GM19193 (cell line): ENCODE results near the gene COBLL1.

Experiments used
- POLR2A ChIP-seq: IDR thresholded peaks from 4 replicates; pipeline ENCODE4 v1.6.1; 2011; ENCODE audit not compliant: insufficient read depth, insufficient read length; ENCODE audit errors: extremely low read depth

COBLL1 gene

DNA sequence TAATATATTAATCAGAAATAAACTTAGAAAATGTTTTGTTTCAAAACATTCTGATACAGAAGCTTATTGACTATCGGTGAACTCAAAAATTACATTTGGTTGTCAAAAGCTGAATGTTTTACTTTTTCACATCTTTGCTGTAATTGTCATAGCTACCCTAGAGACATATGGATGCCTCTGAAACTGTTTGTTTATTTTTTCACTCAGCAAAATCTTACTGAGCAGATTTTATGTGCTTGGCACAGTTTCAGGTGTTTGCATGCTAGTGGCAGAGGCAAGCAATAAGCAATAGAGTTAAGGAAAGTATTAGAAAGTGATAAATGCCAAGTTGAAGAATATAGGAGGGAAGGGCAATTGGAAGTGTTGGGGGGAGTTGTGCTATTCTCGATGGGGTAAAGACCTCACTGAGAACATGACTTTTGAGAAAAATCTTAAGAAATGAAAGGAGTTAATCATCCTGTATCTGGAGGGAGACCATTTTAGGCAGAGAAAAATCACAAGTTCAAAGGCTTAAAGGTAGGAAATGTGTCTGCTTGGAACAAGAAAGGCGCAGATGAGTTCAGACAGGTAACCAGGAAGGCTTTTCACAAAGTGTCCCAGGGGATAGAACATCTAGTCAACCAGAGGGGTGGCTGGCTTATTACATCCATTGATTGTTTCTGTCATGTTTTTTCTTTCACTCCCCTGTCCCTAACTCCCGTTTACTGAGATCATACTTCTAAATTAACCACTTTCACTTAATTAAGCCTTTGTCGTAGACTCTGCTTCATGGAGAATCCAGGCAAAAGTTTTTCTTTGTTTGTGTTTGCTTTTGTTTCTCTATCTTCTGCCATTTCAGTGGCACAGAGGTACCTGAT, 27.2 kb upstream of the COBLL1 start:
- no peak for TF ChIP-seq POLR2A

DNA sequence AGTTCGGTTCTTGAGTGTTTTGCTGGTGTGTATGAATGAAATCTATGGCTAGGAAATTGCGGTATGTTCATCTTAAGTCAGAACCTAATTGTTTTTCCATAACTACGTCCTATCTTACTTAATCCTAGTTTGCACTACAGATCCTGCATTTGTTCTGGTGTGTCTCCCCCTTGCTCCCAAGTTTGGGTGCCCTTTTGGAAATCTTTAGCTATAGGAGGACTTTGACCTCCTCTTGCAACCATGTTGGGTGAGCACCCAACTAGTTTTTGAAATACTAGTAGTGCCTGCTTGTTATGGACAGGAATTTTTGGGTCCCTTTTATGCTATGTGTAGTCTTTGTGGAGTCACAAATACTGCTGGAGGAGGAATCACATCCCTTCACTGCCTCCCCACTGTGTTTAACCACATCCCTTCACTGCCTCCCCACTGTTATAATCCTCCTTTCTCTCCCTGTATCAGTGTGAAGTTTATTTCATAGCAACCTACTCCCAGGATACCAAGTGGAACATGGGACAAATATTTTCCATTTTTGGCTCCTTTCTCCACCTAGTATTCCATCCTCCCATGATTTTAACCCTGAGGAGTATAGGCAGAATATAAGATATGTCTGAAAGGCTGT, 26.3 kb upstream of the COBLL1 start:
- TF ChIP-seq POLR2A, result no peak

GRCh38 chr2:164860694-164861042, 19.0 kb upstream of the COBLL1 start:
- TF ChIP-seq POLR2A, result no peak

DNA sequence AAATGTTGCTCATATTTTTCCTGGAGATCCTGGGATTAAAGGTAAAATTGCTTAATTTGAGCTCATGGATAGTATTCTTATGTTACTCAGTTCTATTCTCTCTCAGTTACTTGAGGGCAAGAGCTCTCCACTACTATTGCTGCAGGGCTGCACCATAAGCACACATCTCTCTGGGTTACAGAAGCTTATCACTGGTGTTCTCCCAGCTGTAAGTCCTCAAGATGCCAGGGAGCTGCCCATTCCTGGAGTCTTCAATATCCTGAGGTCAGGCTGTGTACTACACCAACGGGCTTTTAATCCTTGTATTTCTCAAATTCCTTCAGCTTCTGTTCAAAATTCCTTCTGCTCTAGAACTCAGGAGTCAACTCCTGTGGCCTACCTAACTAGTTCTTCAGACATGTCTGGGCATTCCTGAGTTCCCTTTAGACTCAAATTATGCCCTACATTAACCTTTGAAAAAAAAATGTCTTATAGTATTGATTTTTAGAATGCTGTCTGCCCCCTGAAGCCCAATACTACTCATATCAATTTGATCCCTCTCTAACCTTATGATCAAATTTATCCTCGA, 17.7 kb upstream of the COBLL1 start:
- TF ChIP-seq POLR2A, result no peak

DNA sequence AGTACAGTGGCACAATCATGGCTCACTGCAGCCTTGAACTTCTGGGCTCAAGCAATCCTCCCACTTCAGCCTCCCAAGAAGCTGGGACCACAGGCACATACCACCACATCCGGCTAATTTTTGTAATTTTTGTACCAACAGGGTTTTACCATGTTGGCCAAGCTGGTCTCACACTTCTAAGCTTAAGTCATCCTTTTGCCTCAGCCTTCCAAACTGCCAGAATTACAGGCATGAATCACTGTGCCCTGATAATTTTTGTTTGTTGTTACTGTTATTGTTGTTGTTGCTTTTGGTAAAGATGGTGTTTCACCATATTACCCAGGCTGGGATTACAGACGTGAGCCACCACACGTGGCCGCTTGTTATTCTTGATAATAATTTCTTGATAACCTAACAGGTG, 10.5 kb upstream of the COBLL1 start:
- TF ChIP-seq POLR2A, result no peak

DNA sequence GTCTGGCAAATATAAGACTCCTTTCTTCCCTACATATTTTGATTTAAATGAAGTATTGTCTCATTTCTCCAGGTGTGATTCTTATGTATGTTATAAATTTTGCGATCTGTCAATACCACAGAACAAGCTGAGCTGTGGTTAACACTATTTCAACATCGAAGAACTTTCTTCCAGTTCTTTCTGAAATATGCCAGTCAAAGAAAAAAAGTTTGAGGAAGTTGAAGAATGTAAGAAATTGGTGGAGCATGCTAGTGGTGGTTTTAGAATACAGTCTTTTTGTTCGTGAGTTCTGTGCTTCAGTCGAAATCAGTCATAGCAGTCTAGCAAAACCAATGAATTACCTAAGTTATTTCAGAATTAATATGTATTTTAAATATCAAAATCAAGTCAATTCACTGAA, 8.6 kb upstream of the COBLL1 start:
- TF ChIP-seq POLR2A, result no peak

DNA sequence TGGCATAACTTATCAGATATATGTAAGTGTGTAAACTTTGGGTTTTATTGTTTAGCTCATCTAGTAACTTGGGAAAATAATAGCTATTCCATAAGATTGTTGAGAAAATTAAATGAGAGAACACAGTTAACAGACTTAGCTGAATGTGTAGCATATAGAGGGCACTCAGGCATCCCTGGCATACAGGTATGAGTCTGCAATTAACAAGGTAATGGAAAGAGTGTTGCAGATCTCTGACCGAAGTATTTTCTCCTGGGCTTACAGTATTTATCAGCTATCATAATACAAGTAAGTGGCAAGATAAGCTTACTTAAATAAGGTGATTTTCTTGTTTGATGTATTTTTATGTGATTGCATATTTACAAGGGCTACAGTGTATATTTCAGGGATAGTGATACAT, 7.9 kb upstream of the COBLL1 start:
- no peak for TF ChIP-seq POLR2A

DNA sequence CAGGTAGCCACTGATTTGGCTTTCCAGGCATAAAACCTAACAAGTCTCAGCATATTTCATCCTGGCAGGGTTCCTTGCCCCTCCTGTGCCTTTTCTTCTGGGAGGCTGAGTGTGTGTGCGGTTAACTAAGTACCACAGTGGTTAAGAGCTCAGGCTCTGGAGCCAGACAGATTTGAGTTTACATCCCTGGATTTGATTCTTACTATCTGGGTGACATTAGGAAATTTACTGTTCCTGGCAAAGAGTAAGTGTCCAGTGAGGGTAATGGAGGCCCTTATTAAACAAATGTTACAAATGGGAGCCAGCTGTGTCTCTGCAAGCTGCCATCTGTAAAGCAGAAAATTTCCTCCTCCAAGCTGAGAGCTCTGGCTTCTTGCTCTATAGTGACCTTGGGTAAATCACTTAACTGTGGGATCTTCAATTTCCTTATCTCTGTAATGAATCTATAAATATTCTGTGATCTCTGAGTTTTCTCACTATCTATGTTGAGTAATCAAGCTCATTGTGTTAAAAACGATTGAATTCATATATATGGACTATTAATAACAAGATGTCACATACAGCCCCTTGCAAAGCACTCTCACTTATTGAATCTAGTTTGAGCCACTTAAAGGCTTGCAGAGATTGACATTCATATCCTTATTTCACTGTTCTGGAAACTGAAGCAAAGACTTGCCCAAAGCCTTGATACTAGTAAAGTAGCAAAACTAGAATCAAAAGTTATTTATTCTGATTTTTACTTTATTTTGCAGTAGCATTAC, 6.5 kb upstream of the COBLL1 start:
- no peak for TF ChIP-seq POLR2A

- no peak for TF ChIP-seq POLR2A
Measured at GRCh38 chr2:164847291-164847690, 5.7 kb upstream of the COBLL1 start.

GRCh38 chr2:164846276-164846675, 4.7 kb upstream of the COBLL1 start:
- no peak for TF ChIP-seq POLR2A

GRCh38 chr2:164843346-164843911, 1.8 kb upstream of the COBLL1 start:
- no peak for TF ChIP-seq POLR2A

DNA sequence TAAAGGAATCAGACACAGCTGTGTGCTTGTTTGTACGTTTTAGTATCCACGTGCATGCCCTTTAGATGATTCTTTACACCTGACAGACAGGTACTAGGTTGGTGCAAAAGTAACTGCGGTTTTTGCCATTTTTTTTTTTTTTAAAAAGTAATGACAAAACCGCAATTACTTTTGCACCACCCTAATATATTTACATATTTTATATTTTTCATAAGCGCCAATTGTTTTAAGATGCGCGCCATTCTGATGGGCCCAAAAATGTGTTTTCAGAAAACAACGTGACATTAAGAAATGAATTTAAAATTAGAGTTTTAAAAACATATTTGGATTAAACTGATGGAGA, 972 bp upstream of the COBLL1 start:
- no peak for TF ChIP-seq POLR2A

DNA sequence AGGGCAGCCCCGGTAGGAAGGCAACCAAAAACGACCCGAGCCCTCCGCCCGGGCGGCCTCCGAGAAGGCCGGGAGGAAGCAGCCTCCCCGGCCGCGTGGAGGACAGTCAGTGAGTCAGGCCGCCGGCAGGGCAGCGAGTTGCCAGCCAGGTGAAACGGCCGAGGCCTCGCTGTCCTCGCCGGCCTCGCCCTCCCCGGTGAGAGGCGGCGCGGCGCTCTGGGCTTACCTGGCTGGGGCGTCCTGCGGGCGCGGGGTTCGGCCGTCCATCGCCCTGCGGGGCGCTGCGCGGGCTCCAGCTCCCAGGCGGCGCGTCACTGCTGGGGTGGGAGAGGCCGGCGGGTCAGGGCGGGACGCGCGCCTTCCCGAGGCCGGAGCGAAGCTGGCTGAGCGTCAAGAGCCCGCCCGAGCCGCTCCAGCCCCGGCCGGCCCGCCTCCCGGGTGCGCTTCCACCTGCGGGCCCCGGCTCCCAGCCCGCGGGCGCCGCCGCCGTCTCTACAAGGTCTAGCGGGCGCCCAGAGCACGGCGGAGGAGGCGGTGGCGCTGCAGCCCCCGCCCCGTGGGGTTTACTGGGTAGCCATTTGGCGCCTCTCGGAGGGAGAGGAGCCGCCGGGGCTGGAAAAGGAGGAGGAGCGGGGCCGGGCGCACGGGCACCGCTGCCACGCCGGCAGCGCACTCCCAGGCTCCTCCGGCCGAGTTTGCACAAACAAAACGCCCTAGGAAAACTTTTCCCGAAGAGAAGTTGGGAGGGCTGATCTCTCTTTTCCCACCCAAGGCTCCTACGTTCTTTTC, 499 bp downstream of the COBLL1 start:
- no peak for TF ChIP-seq POLR2A

DNA sequence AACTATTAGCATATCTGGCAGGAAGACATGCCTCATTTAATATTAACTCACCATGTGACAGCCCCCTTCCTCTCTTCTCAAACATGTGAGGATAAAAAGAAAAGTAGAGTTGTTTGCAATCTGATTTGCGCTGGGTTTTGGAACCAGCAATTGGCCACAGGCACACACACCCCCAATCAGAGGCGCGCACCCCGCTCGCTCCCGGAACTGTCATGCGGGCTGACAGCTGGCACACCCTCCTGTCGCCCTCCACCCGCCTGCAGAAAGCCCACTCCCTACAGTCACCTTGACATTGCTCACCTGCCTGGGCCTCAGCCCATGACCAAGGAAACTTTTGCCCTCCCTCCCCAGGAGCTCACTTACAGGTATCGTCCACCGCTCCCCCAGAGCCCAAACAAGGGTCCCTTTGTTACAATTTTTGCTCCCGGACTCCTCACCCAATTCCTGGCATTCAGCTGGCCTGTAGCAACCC, 1.1 kb downstream of the COBLL1 start:
- no peak for TF ChIP-seq POLR2A
